Astrocyte (in vitro differentiated cells and primary cell): ENCODE results near the gene PRLHR.

Experiments
- CTCF ChIP-seq: IDR thresholded peaks from 2 replicates; pipeline ENCODE4 v1.5.1; 2011; ENCODE audit warnings: low read depth, mild to moderate bottlenecking, inconsistent platforms, low read length, moderate library complexity; ENCODE audit not compliant: insufficient read depth
- EZH2 ChIP-seq: IDR thresholded peaks from 2 replicates; pipeline ENCODE4 v1.6.1; 2012; ENCODE audit warnings: mild to moderate bottlenecking, low read length, inconsistent platforms; ENCODE audit not compliant: insufficient read depth

GRCh38 chr10:118633786-118634185 lies 38.3 kb upstream of the PRLHR start:
- TF ChIP-seq CTCF (no peak), EZH2 (no peak)
